OCI-LY1 (cell line): ENCODE results near the gene HPSE2.

Source experiments
- H2AFZ ChIP-seq: fragments of 200-600 bp; sonication (generic), shearing (Covaris generic); 2 replicates; pipeline ENCODE4 v1.6.0; 2014; ENCODE audit warnings: antibody characterized with exemption, mild to moderate bottlenecking, low read length
- H3F3A ChIP-seq: fragments of 200-600 bp; sonication (generic), shearing (Covaris generic); 2 replicates; pipeline ENCODE4 v1.6.0; 2014; ENCODE audit warnings: mild to moderate bottlenecking, antibody characterized with exemption, low read length, moderate library complexity; ENCODE audit not compliant: insufficient read depth
- H3K27ac ChIP-seq: fragments of 200-600 bp; sonication (generic); 2 replicates; pipeline ENCODE4 v1.5.1; 2014; ENCODE audit warnings: low read length, mixed run types, mild to moderate bottlenecking, low read depth; ENCODE audit not compliant: poor library complexity, severe bottlenecking
- H3K27me3 ChIP-seq: fragments of 200-600 bp; sonication (generic); 2 replicates; pipeline ENCODE4 v1.6.0; 2014; ENCODE audit warnings: antibody characterized with exemption, mild to moderate bottlenecking, low read length, moderate library complexity; ENCODE audit not compliant: insufficient read depth
- H3K36me3 ChIP-seq: fragments of 200-600 bp; sonication (generic); 2 replicates; pipeline ENCODE4 v1.6.1; 2014; ENCODE audit warnings: mild to moderate bottlenecking, antibody characterized with exemption, low read length, moderate library complexity, mixed read lengths; ENCODE audit not compliant: insufficient read depth
- H3K4me1 ChIP-seq: fragments of 200-600 bp; sonication (generic); 2 replicates; pipeline ENCODE4 v1.5.1; 2014; ENCODE audit warnings: mild to moderate bottlenecking, low read length, moderate library complexity; ENCODE audit not compliant: insufficient read depth, severe bottlenecking
- H3K4me2 ChIP-seq: fragments of 200-600 bp; sonication (generic), shearing (Covaris generic); 2 replicates; pipeline ENCODE4 v1.6.1; 2014; ENCODE audit warnings: low read length
- H3K4me3 ChIP-seq: fragments of 200-600 bp; sonication (generic); 2 replicates; pipeline ENCODE4 v1.5.1; 2014; ENCODE audit warnings: low read length, low read depth, mild to moderate bottlenecking, mixed read lengths; ENCODE audit not compliant: poor library complexity, severe bottlenecking
- H3K79me2 ChIP-seq: fragments of 200-600 bp; shearing (Covaris generic); 2 replicates; pipeline ENCODE4 v1.6.1; 2016; ENCODE audit warnings: mixed run types, low read length, mixed read lengths; ENCODE audit not compliant: insufficient read depth
- H3K9ac ChIP-seq: fragments of 200-600 bp; sonication (generic), shearing (Covaris generic); 2 replicates; pipeline ENCODE4 v1.6.1; 2014; ENCODE audit warnings: mild to moderate bottlenecking, low read length, mixed read lengths
- H3K9me2 ChIP-seq: fragments of 200-600 bp; sonication (generic), shearing (Covaris generic); 2 replicates; pipeline ENCODE4 v1.6.1; 2014; ENCODE audit warnings: low read depth, mild to moderate bottlenecking, low read length, mixed read lengths
- H3K9me3 ChIP-seq: fragments of 200-600 bp; shearing (Covaris generic); 2 replicates; pipeline ENCODE4 v1.6.1; 2014; ENCODE audit warnings: low read length, mixed read lengths
- H4K20me1 ChIP-seq: fragments of 200-600 bp; sonication (generic), shearing (Covaris generic); 2 replicates; pipeline ENCODE4 v1.6.0; 2016; ENCODE audit warnings: mild to moderate bottlenecking, low read length; ENCODE audit not compliant: insufficient read depth
- CTCF ChIP-seq: fragments of 200-600 bp; sonication (generic), shearing (Covaris generic); IDR thresholded peaks from 2 replicates; pipeline ENCODE4 v1.5.1; 2017; ENCODE audit warnings: mild to moderate bottlenecking, antibody characterized with exemption, low read length, moderate library complexity, mixed read lengths
- EZH2 ChIP-seq: fragments of 200-600 bp; sonication (generic), shearing (Covaris generic); IDR thresholded peaks from 2 replicates; pipeline ENCODE4 v1.8.0; 2017; ENCODE audit warnings: borderline replicate concordance, mixed run types, mild to moderate bottlenecking, antibody characterized with exemption, low read length, moderate library complexity, mixed read lengths

HPSE2 gene

GRCh38 chr10:99233689-99234037 lies 2.0 kb downstream of the HPSE2 start:
- no peak overlapping the region for H3K4me2 ChIP-seq

GRCh38 chr10:99233000-99233688 lies 2.5 kb downstream of the HPSE2 start:
- no peak overlapping the region for H3K9ac ChIP-seq
- no peak for TF ChIP-seq CTCF
- no peak for TF ChIP-seq EZH2
- H3K27me3 ChIP-seq: no peaks in the 10 kb centered on the region
- no peaks in the 10 kb centered on the region for H3K79me2 ChIP-seq
- no peaks in the 10 kb centered on the region for H3K4me1 ChIP-seq
- H3K9me3 ChIP-seq: no peaks in the 10 kb centered on the region
- no peak overlapping the region for H2AFZ ChIP-seq
- H4K20me1 ChIP-seq: no peaks in the 10 kb centered on the region
- no peak overlapping the region for H3K27ac ChIP-seq
- no peaks in the 10 kb centered on the region for H3K36me3 ChIP-seq
- no peaks in the 10 kb centered on the region for H3F3A ChIP-seq
- H3K4me2 ChIP-seq: no peak overlapping the region
- H3K9me2 ChIP-seq: no peaks in the 10 kb centered on the region
- no peak overlapping the region for H3K4me3 ChIP-seq

More at GRCh38 chr10:99233689-99234037, 2.0 kb downstream of the HPSE2 start:
- Histone ChIP-seq H3K4me1 (no peaks in the 10 kb centered on the region), H3K9me2 (no peaks in the 10 kb centered on the region), H3F3A (no peaks in the 10 kb centered on the region), H3K4me3 (no peak overlapping the region), H4K20me1 (no peaks in the 10 kb centered on the region), H3K27me3 (no peaks in the 10 kb centered on the region), H3K36me3 (no peaks in the 10 kb centered on the region), H3K9me3 (no peaks in the 10 kb centered on the region), H2AFZ (no peak overlapping the region), H3K79me2 (no peaks in the 10 kb centered on the region), H3K9ac (no peak overlapping the region), H3K27ac (no peak overlapping the region)
- no peak for TF ChIP-seq EZH2
- TF ChIP-seq CTCF: no peak

- no peaks in the 10 kb centered on the region for H3K9me2 ChIP-seq
- no peak overlapping the region for H3K9ac ChIP-seq
- no peaks in the 10 kb centered on the region for H3K9me3 ChIP-seq
- no peak overlapping the region for H2AFZ ChIP-seq
- no peaks in the 10 kb centered on the region for H3K36me3 ChIP-seq
- no peak overlapping the region for H3K27ac ChIP-seq
- H3K79me2 ChIP-seq: no peaks in the 10 kb centered on the region
- no peaks in the 10 kb centered on the region for H3F3A ChIP-seq
- H3K27me3 ChIP-seq: no peaks in the 10 kb centered on the region
- H4K20me1 ChIP-seq: no peaks in the 10 kb centered on the region
- TF ChIP-seq CTCF: no peak
- no peak for TF ChIP-seq EZH2
- no peaks in the 10 kb centered on the region for H3K4me1 ChIP-seq
- no peak overlapping the region for H3K4me3 ChIP-seq
- H3K4me2 ChIP-seq: no peak overlapping the region
These were observed 3.2 kb downstream of the HPSE2 start for GRCh38 chr10:99232360-99232999.
